Measurements from ENCODE around the gene ASTN1. TPM values are rescaled to one million over a fixed set of nuclear protein-coding genes. Genes with fewer than 3 reads are reported as not detected.
A peak's percentile ranks its signal among the peaks of the same experiment; 100 is the strongest.

ASTN1 gene
- total and polyA plus RNA-seq, 9 of the 15 experiments (the other 6 are each of a cell fraction or from before 2014, with no cell fraction given) = 0.05 to 0.22 (median 0.18) TPM

DNA sequence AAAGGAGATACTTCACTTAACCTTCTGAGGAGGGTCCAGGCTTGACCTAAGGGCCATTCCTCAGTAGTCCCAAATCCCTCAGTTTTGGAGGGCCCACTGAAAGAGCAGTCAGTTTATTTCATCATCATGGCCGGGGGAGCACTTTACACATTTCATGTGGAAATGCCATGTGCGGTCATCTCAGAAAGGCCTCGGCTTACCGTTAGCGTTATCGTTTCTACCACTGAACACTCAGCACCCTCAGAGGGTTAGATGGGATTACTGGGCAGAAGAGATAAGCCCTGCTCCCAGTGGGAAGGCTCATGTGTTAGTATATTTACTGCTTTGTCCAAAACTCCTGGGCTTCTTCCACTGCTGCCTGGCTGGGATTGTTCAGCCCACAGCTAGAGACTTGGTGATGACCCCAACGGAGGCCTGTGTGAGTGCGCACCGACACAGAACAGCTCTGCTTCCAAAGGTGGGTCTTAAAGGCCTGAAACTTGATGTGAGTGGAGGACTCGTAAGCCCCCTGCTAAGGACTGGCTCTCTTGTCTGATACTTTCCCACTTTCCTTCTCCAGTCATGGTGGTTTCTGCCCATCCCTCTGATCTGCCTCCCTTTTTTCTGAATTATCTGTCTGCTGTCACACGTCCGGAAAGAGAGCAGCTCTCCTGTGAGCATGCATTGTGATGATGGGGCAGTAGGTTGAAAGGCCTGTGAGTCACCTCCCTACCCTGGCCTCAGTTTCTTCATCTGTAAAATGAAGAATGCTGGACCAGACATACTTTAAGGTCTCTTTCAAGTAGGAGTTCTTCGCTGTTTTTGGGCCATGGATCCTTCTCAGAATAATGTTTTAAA lies 284.5 kb downstream of the ASTN1 start (continued):
- TF ChIP-seq KHSRP (IDR thresholded peaks at IDR 0.05) (no peak; the same call in 1 of the 2 replicates), ZNF174 (CRISPR knock-in tag; IDR thresholded peaks at IDR 0.05) (no peak), CBFA2T2 (conservative IDR thresholded peaks at IDR 0.05) (peak; percentile 94), RCOR1 (IDR thresholded peaks at IDR 0.05; ENCODE audit: borderline replicate concordance in 1 of 2, low read depth in 2 of 2, low read length in 2 of 2) (peak; percentile 43 to 91; a peak in 3 of 4 replicates), ZFP91 (CRISPR knock-in tag; IDR thresholded peaks at IDR 0.05) (no peak), RBM15 (IDR thresholded peaks at IDR 0.05; ENCODE audit: insufficient read depth, low read length) (no peak), HSF4 (CRISPR knock-in tag; IDR thresholded peaks at IDR 0.05; ENCODE audit: borderline replicate concordance) (peak; percentile 30; the same call in 1 of the 2 replicates), SNIP1 (IDR thresholded peaks at IDR 0.05; ENCODE audit: low read depth) (no peak), TBP (optimal IDR thresholded peaks at IDR 0.05; ENCODE audit: low read depth, low read length) (peak; percentile 17), PPARD (CRISPR knock-in tag; IDR thresholded peaks at IDR 0.05) (no peak), CREB1 (IDR thresholded peaks at IDR 0.05) (peak; percentile 61), CREB1 (CRISPR knock-in tag; IDR thresholded peaks at IDR 0.05) (no peak), BCOR (IDR thresholded peaks at IDR 0.05) (peak; percentile 41), POLR2AphosphoS5 (IDR thresholded peaks at IDR 0.05; ENCODE audit: control insufficient read depth, insufficient read depth, low read depth, low read length) (peak; percentile 92), SREBF2 (CRISPR knock-in tag; IDR thresholded peaks at IDR 0.05) (no peak), NCOR1 (IDR thresholded peaks at IDR 0.05) (peak; percentile 96), ZNF277 (CRISPR knock-in tag; IDR thresholded peaks at IDR 0.05; ENCODE audit: borderline replicate concordance) (no peak), ZNF134 (CRISPR knock-in tag; conservative IDR thresholded peaks at IDR 0.05) (0 out of 2 replicates have a peak, but pooled peaks have one; percentile 23), ARNT (IDR thresholded peaks at IDR 0.05) (peak; percentile 66 to 73; a peak in 2 of 4 replicates)
- TF ChIP-seq, protein P1, sequence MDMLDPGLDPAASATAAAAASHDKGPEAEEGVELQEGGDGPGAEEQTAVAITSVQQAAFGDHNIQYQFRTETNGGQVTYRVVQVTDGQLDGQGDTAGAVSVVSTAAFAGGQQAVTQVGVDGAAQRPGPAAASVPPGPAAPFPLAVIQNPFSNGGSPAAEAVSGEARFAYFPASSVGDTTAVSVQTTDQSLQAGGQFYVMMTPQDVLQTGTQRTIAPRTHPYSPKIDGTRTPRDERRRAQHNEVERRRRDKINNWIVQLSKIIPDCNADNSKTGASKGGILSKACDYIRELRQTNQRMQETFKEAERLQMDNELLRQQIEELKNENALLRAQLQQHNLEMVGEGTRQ (CRISPR knock-in tag; IDR thresholded peaks at IDR 0.05) = no peak
- TF ChIP-seq, protein P2, sequence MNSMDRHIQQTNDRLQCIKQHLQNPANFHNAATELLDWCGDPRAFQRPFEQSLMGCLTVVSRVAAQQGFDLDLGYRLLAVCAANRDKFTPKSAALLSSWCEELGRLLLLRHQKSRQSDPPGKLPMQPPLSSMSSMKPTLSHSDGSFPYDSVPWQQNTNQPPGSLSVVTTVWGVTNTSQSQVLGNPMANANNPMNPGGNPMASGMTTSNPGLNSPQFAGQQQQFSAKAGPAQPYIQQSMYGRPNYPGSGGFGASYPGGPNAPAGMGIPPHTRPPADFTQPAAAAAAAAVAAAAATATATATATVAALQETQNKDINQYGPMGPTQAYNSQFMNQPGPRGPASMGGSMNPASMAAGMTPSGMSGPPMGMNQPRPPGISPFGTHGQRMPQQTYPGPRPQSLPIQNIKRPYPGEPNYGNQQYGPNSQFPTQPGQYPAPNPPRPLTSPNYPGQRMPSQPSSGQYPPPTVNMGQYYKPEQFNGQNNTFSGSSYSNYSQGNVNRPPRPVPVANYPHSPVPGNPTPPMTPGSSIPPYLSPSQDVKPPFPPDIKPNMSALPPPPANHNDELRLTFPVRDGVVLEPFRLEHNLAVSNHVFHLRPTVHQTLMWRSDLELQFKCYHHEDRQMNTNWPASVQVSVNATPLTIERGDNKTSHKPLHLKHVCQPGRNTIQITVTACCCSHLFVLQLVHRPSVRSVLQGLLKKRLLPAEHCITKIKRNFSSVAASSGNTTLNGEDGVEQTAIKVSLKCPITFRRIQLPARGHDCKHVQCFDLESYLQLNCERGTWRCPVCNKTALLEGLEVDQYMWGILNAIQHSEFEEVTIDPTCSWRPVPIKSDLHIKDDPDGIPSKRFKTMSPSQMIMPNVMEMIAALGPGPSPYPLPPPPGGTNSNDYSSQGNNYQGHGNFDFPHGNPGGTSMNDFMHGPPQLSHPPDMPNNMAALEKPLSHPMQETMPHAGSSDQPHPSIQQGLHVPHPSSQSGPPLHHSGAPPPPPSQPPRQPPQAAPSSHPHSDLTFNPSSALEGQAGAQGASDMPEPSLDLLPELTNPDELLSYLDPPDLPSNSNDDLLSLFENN (IDR thresholded peaks at IDR 0.05; ENCODE audit: low read depth in 2 of 2, low read length in 2 of 2) = peak in 1 of 2 experiments; percentile 87; a peak in 2 of 4 replicates

Data from K562 (cell line).